Heart left ventricle (tissue), 16 donors: Measurements from ENCODE around the gene BAG3. TPM values are rescaled to one million over a fixed set of nuclear protein-coding genes. Genes with fewer than 3 reads are reported as not detected.

Experiments
- ATAC-seq, 4 donors: fragments of 200-7000 bp; cut with Tn5 transposase; one replicate each; pipeline ENCODE4 v1.9.1; 2020 to 2022; ENCODE audit warnings: moderate library complexity in 4 of 4, mild to moderate bottlenecking in 3 of 4, moderate number of reproducible peaks in 1 of 4
- DNase-seq, 5 donors: peaks; one replicate each; pipeline ENCODE4 v3.0.0-alpha.2; 2020
- H3K27ac ChIP-seq, 12 donors: fragments of 200-600 bp; sonication (generic) in 4 of 12; one replicate each; pipeline versions ENCODE4 v1.5.0 to v1.8.0; 2016 to 2022; ENCODE audit warnings: mild to moderate bottlenecking in 2 of 12
- H3K27me3 ChIP-seq, 9 donors: fragments of 200-600 bp; sonication (generic) in 2 of 9; one replicate each; pipeline versions ENCODE4 v1.5.1 to v1.8.0; 2016 to 2022; ENCODE audit warnings: mild to moderate bottlenecking in 3 of 9
- H3K36me3 ChIP-seq, 9 donors: fragments of 200-600 bp; sonication (generic) in 2 of 9; one replicate each; pipeline versions ENCODE4 v1.5.0 to v1.8.0; 2018 to 2022; ENCODE audit warnings: mild to moderate bottlenecking in 2 of 9
- H3K4me1 ChIP-seq, 12 donors: fragments of 200-600 bp; sonication (generic) in 4 of 12; one replicate each; pipeline versions ENCODE4 v1.5.0 to v1.8.0; 2016 to 2022; ENCODE audit warnings: mild to moderate bottlenecking in 3 of 12
- H3K4me3 ChIP-seq, 12 donors: fragments of 200-600 bp; sonication (generic) in 4 of 12; one replicate each; pipeline versions ENCODE4 v1.5.0 to v1.8.0; 2017 to 2022; ENCODE audit warnings: mild to moderate bottlenecking in 9 of 12, moderate library complexity in 4 of 12
- H3K9me3 ChIP-seq, 12 donors: fragments of 200-600 bp; sonication (generic) in 4 of 12; one replicate each; pipeline versions ENCODE4 v1.5.0 to v1.8.0; 2016 to 2022; ENCODE audit warnings: mild to moderate bottlenecking in 1 of 12
- POLR2A ChIP-seq, 2 donors: fragments of 450-650 bp; IDR thresholded peaks; one replicate each; pipeline ENCODE4 v1.6.1; 2017; ENCODE audit warnings: antibody characterized with exemption in 2 of 2, mild to moderate bottlenecking in 2 of 2, moderate library complexity in 2 of 2
- WGBS, 4 donors: extraction: QIAGEN DNeasy Blood & Tissue Kit in 2 of 4; methylation state at CpG; one replicate each; pipeline versions ENCODE4 v1.1.5 to v1.1.7; 2013 to 2018; 5-methylcytosine and 5-hydroxymethylcytosine counted together
- intact Hi-C, 10 donors: fragments of 100-400 bp; cut with DNase I; formaldehyde crosslinking; loops; one replicate each; pipeline versions ENCODE4 v1.11.1 to v1.14.2; 2022
- long read RNA-seq, 3 donors: library from polyadenylated mRNA; unstranded; transcript quantifications; one replicate each; pipeline ENCODE4 v2.0.0, GENCODE V29; 2020 to 2021
- polyA plus RNA-seq, 2 donors: library from polyadenylated mRNA; stranded (reverse); fragments of 200-250 nt; gene quantifications; one replicate each; pipeline ENCODE4 v1.2.3, GENCODE V29; 2013
- total RNA-seq, 9 donors: library from RNA; depleted of rRNA in 2 of 9; stranded (reverse); fragments of >200 nt in 2 of 9; fragmentation: NEBNext Ultra II Directional in 3 of 9; extraction: Animal tissue kit (Norgen Biotek cat#: 25700) in 3 of 9; gene quantifications; one replicate each; pipeline versions ENCODE4 v1.1.0 to v1.2.4, GENCODE V29; 2016 to 2023
- TF ChIP-seq, protein P1 (sequence below), 12 donors: fragments of 200-600 bp; sonication (generic) in 4 of 12; IDR thresholded peaks; one replicate each; pipeline versions ENCODE4 v1.5.0 to v1.8.0; 2018 to 2022; ENCODE audit warnings: antibody characterized with exemption in 12 of 12, mild to moderate bottlenecking in 5 of 12
- donor health status: ischemic (EF 13 %, LVEDD 7.1; RV severe dilation, severe dysfunction).
- donor health status: healthy with polysubstance abuse.
- donor health status: DM: no; HTN: yes; CAD: no.
- donor health status: DM: no; HTN: no; CAD: no.
- donor health status: ischemic (EF 25% LVEDD 6.9; RV normal size, moderate dysfunction).
- donor health status: ischemic (EF 25% LVEDD 5.7; RV mildly dilated, moderate dysfunction).
- donor health status: healthy.
- donor health status: DM: yes; HTN: yes; CAD: no.
- donor health status: ischemic (EF 35%, LVEDD 5.7; RV mildly dilated, moderate dysfunction).
- donor health status: nonischemic (EF 11% LVEDD 7.7; RV severe dilation, severe dysfunction).
- donor health status: DM: yes; HTN: yes; CAD: no.
- donor health status: PGD.
- donor health status: ischemic (EF 29% LVEDD 5.4; RV normal size, mild dysfunction).
- donor health status: nonischemic (EF 23%, LVEDD 6.1; RV moderate dilation, normal function).

The BAG3 gene
- total RNA-seq = 100 to 1,000 TPM in 8 of 9 donors, 10 to 100 TPM in 1; 85.1 to 219 (median 141) TPM
- 100 to 1,000 TPM in 1 of 2 donors, 10 to 100 TPM in 1; 78.8 to 271 TPM for polyA plus RNA-seq
- long read RNA-seq, donor 1, transcript BAG3-201 (4 exons, 2,571 nt) = major isoform, 73 of 139 reads
- long read RNA-seq, donor 1, partial matches to known transcripts = 34 of 139 reads
- long read RNA-seq, donor 1, other reads (novel, unspliced or antisense) = 32 of 139 reads
- long read RNA-seq, donor 2, transcript BAG3-201 (4 exons, 2,571 nt) = major isoform, 69 of 164 reads
- long read RNA-seq, donor 2, partial matches to known transcripts = 80 of 164 reads
- long read RNA-seq, donor 2, other reads (novel, unspliced or antisense) = 15 of 164 reads
- long read RNA-seq, donor 3, transcript BAG3-201 (4 exons, 2,571 nt) = major isoform, 138 of 253 reads
- long read RNA-seq, donor 3, partial matches to known transcripts = 57 of 253 reads
- long read RNA-seq, donor 3, other reads (novel, unspliced or antisense) = 58 of 253 reads

DNA sequence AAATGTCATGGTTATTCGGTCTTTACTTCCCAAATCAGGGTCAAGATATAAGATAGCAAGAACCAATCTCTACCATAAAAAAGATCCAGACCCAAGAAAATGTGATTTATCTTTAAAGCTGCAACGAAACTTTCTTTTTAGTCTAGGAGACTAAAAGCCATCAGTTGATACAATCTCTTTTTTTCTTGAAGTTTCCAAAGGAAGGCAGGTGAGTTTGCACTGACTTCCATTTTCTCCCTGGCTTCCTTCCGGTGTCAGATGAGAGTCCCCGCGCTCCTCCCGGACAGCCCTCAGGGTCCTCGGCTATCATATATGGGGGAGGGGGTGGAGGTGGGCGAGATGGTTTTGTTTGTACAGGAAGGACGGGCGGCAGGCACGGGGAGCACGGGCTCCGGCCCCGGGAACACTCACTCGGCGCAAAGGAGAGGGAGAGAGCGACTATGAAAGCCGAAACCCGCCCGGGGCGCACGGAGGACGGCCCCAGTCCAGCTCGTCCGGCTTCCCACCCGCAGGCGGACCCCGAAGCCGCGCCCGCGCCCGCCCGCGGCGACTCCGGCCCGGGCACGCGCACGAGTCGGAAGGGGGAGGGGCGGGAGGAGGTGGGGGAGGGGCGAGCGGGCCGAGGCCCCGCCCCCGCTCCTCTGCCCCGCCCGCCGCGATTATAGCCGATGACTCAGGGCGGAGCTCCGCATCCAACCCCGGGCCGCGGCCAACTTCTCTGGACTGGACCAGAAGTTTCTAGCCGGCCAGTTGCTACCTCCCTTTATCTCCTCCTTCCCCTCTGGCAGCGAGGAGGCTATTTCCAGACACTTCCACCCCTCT, at the start of gene BAG3:
Gene BAG3, plus strand, starts transcription at position 689 of the 822 bp plus-strand sequence. CDS start 296 bp downstream, outside the sequence.
- Histone ChIP-seq H3K4me3 (peak within 1 kb of the TSS; percentile 68 to 99 (median 82)), H3K4me1 (peaks cover 12 to 42% (median 32%) of the 10 kb centered on the region in 12 donors), H3K27ac (peak within 1 kb of the TSS; percentile 91 to 99 (median 98)), H3K9me3 (no peaks in the 10 kb centered on the region), H3K27me3 (no peaks in the 10 kb centered on the region), H3K36me3 (peaks cover 0 to under 1% (median 0%) of the 10 kb centered on the region in 9 donors)
- 1 to 3% (median 2%) methylated on average over 26 to 60 of the region's 60 CpGs for WGBS, 4 donors
- ATAC-seq = peak; percentile 90 to 94 (median 92)
- intact Hi-C loops = loop anchor here in 7 of 10 donors (1.0 to 10.0 kb wide), 9 partner anchors 34 to 221 kb away; partner anchors contain the start of genes TIAL1 (in 5 of the 7), INPP5F (in 1 of the 7) and MCMBP (in 1 of the 7)
- TF ChIP-seq, protein P1, sequence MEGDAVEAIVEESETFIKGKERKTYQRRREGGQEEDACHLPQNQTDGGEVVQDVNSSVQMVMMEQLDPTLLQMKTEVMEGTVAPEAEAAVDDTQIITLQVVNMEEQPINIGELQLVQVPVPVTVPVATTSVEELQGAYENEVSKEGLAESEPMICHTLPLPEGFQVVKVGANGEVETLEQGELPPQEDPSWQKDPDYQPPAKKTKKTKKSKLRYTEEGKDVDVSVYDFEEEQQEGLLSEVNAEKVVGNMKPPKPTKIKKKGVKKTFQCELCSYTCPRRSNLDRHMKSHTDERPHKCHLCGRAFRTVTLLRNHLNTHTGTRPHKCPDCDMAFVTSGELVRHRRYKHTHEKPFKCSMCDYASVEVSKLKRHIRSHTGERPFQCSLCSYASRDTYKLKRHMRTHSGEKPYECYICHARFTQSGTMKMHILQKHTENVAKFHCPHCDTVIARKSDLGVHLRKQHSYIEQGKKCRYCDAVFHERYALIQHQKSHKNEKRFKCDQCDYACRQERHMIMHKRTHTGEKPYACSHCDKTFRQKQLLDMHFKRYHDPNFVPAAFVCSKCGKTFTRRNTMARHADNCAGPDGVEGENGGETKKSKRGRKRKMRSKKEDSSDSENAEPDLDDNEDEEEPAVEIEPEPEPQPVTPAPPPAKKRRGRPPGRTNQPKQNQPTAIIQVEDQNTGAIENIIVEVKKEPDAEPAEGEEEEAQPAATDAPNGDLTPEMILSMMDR (IDR thresholded peaks at IDR 0.05) = no peak
- TF ChIP-seq POLR2A (IDR thresholded peaks at IDR 0.05) = no peak
- peak; percentile 95 to 98 (median 97) for DNase-seq

- H3K27me3 ChIP-seq = no peaks in the 10 kb centered on the region
- TF ChIP-seq POLR2A (IDR thresholded peaks at IDR 0.05) = no peak
- TF ChIP-seq, protein P1 (IDR thresholded peaks at IDR 0.05) = peak in 8 of 12 donors; percentile 6 to 47 (median 34)
- no peaks in the 10 kb centered on the region for H3K36me3 ChIP-seq
- 58 to 83% (median 71%) methylated on average over 2 of the region's 2 CpGs for WGBS, 4 donors
- intact Hi-C loops = loop anchor here in 6 of 10 donors (5.0 to 10.0 kb wide), 5 partner anchors 82 to 405 kb away; partner anchors contain the start of gene INPP5F (in 1 of the 6)
- DNase-seq = no peak
- H3K27ac ChIP-seq = no peak overlapping the region
- ATAC-seq = peak in 2 of 4 donors; percentile 49 to 58
- H3K4me1 ChIP-seq = peaks cover 0 to 6% (median 3%) of the 10 kb centered on the region in 12 donors
- no peak overlapping the region for H3K4me3 ChIP-seq
- peaks cover 0 to 2% (median 0%) of the 10 kb centered on the region in 12 donors for H3K9me3 ChIP-seq
These were observed 48.7 kb upstream of the BAG3 start for GRCh38 chr10:119602241-119603095.

DNA sequence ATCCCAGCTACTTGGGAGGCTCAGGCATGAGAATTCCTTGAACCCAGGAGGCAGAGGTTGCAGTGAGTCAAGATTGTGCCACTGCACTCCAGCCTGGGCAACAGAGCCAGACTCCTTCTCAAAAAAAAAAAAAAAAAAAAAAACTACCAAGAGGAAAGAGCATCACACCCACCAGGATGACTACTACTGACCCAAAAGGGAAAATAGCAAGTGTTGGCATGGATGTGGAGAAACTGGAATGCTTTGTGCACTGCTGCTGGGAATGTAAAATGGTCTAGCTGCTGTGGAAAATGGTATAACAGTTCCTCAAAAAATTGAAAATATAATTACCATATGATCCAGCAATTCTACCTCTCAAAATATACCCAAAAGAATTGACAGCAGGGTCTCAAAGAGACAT, 46.7 kb upstream of the BAG3 start:
- H3K4me3 ChIP-seq = no peak overlapping the region
- no peak for ATAC-seq
- H3K27ac ChIP-seq = no peak overlapping the region
- DNase-seq = no peak
- TF ChIP-seq, protein P1 (IDR thresholded peaks at IDR 0.05) = no peak
- TF ChIP-seq POLR2A (IDR thresholded peaks at IDR 0.05) = no peak
- H3K4me1 ChIP-seq = peaks cover 0 to 3% (median 0%) of the 10 kb centered on the region in 12 donors
- H3K36me3 ChIP-seq = no peaks in the 10 kb centered on the region
- intact Hi-C loops = loop anchor here in 6 of 10 donors (5.0 to 10.0 kb wide), 5 partner anchors 80 to 407 kb away; partner anchors contain the start of gene INPP5F (in 1 of the 6)
- H3K9me3 ChIP-seq = no peaks in the 10 kb centered on the region
- H3K27me3 ChIP-seq = no peaks in the 10 kb centered on the region
